Muscle layer of duodenum (tissue), 2 donors: ENCODE measurements around the gene BPIFB6.

Source experiments
- H3K27ac ChIP-seq: one replicate; pipeline ENCODE4 v1.7.0; 2013; ENCODE audit warnings: mild to moderate bottlenecking, low read length
- H3K27me3 ChIP-seq: one replicate; pipeline ENCODE4 v1.7.0; 2013; ENCODE audit warnings: low read depth, mild to moderate bottlenecking, control low read depth, low read length
- H3K36me3 ChIP-seq, 2 donors: one replicate each; pipeline ENCODE4 v1.7.0; 2013; ENCODE audit warnings: low read length in 2 of 2, control low read depth in 1 of 2, mild to moderate bottlenecking in 1 of 2; ENCODE audit not compliant: insufficient read depth in 2 of 2, control insufficient read depth in 1 of 2
- H3K4me1 ChIP-seq, 2 donors: one replicate each; pipeline ENCODE4 v1.7.0; 2013; ENCODE audit warnings: low read length in 2 of 2, mild to moderate bottlenecking in 2 of 2, control low read depth in 1 of 2, moderate library complexity in 1 of 2; ENCODE audit not compliant: insufficient read depth in 2 of 2, control insufficient read depth in 1 of 2
- H3K4me3 ChIP-seq, 2 donors: one replicate each; pipeline ENCODE4 v1.7.0; 2013; ENCODE audit warnings: low read length in 2 of 2, low read depth in 1 of 2, mild to moderate bottlenecking in 1 of 2
- H3K9me3 ChIP-seq, 2 donors: one replicate each; pipeline ENCODE4 v1.7.0; 2013; ENCODE audit warnings: low read length in 2 of 2, control low read depth in 1 of 2, mild to moderate bottlenecking in 1 of 2; ENCODE audit not compliant: control insufficient read depth in 1 of 2
- donor health status: healthy.

BPIFB6 gene

DNA sequence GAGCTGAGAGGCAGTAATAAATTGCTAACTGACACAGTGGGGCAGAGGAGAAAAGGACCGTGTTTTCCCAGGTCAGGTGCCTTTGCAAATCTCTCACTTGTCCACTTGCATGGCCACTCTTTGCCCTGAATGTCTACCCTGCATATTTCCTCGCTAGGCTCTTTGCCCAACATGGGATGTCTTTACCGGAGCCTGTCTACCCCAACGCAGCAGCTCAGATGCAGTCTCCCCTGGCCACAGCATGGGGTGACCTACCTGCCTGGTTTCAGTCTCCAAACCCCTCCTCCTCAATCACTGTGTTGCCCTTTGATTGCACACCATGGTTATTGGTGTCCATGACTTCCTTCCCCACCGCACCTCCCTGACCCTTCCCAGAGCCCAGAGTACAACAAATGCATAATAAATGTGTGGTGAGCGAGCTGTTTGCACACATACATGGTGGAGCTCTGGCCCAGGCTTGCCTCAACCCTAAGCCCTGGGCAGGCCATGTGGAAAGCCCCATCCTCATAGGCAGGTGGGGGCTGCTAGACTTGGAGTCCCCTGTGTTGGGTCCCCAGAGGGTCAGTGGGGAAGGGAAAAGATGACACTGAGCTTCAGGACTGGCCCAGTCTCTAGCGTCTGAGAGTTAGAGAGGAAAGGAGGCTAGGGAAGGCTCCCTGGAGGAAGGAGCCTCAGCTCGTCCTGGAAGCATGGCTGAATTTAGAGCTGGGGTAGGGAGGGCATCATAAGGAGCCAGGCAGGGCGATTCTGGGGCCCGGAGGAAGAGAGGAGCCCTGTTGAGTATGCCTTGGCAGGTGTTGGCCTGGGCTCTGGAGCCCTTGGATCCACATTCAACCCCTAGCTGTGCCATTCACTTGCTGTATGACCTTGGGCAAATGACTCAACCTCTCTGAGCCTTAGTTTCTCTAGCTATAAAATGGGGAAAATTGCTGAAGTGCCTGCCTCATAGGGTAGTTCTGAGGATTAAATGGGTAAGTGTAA, 4.4 kb upstream of the BPIFB6 start:
- Histone ChIP-seq H3K36me3 (no peaks in the 10 kb centered on the region), H3K4me1 (no peaks in the 10 kb centered on the region), H3K9me3 (no peaks in the 10 kb centered on the region), H3K4me3 (no peak overlapping the region), H3K27ac (no peak overlapping the region), H3K27me3 (no peaks in the 10 kb centered on the region)

DNA sequence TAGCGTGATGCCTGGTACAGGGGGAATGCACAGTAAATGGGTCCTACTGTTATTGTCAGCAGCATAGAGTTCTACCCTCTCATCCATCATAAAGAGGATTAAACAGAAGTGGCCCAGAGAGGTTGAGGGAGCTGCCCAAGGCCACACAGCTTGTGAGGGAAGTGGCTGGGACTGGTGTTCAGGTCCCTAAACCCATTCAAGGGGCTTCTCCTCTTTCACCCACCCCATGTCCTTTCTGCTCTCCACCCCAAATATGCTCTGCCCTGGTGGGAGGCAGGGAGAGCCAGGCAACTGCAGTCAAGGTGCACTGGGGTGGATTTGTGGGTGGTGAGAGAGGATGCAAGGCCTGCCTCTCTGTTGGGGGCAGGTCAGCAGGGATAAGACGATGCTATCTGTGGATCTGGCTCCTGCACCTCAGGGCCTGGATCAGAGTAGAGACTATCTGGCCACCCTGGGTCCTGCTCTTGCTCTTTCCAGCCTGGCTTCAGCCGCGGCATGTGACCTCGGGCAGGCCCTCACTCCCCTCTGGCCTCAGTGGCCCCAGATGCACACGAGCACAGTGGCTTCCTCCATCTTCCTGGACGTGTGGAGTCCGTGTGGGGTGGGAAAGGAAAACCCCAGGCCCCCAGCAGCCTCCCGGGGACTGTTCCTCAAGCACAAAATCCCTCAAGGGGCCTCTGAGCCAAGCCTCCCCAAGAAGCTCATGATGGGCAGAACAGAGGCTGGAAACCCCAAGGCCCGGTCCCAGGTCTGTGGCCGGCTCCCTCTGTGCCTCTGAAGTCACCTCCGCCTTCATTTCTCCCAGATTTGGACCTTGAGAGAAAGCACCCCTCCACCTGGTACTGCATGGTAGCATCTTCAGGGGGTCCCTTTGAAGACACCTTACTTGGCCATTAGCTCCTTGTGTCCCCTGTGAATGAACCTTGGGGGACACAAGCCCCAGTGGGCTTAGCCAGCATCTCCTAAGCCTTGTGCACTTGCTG, 3.4 kb upstream of the BPIFB6 start:
- Histone ChIP-seq H3K4me3 (no peak overlapping the region), H3K36me3 (no peaks in the 10 kb centered on the region), H3K27ac (no peak overlapping the region), H3K4me1 (no peaks in the 10 kb centered on the region), H3K27me3 (no peaks in the 10 kb centered on the region), H3K9me3 (peaks cover 0 to 4% of the 10 kb centered on the region in 2 donors)

DNA sequence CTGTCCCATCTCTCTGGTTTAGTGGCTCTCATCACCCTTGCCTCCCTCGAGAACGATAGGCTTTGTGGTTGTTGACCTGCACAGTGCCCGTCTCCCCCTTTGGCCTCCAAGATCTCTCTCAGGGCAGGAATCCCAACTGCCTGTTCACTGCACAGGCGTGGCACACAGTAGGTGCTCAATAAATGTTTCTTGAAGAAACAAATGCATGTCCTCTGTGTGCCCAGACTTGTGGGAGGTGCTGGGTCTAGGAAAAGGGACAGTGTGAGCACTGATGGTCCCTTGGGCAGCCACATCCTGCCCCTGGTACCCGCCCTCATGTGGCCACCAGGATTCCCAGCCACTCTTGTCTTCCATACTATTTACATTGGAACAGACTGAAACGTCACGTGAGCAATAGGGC, 2.6 kb upstream of the BPIFB6 start:
- Histone ChIP-seq H3K9me3 (peaks cover 0 to 8% of the 10 kb centered on the region in 2 donors), H3K4me1 (no peaks in the 10 kb centered on the region), H3K27me3 (no peaks in the 10 kb centered on the region), H3K36me3 (no peaks in the 10 kb centered on the region), H3K27ac (no peak overlapping the region), H3K4me3 (no peak overlapping the region)

DNA sequence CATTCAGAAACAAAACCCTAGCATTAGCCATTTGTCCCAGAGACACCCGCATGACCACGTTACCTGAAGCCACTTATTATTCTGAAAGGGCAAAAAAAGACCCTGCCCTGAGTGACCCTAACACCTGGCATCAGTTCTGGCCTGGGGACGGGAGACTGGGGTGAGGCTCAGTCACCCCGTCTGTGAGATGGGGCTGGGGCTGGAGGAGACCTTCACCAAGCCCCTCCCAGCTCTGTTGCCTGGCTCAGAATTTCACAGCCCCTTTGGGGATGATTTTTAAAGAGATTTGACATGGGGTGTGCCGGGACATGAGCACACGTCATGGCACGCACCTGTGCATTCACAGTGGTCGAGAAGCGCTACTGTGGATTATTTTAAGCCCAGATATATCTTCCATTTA, 1.4 kb upstream of the BPIFB6 start:
- H3K9me3 ChIP-seq, result peaks cover 0 to 8% of the 10 kb centered on the region in 2 donors
- H3K4me1 ChIP-seq, result no peaks in the 10 kb centered on the region
- H3K4me3 ChIP-seq, result no peak overlapping the region
- H3K27me3 ChIP-seq, result no peaks in the 10 kb centered on the region
- no peaks in the 10 kb centered on the region for H3K36me3 ChIP-seq
- no peak overlapping the region for H3K27ac ChIP-seq

DNA sequence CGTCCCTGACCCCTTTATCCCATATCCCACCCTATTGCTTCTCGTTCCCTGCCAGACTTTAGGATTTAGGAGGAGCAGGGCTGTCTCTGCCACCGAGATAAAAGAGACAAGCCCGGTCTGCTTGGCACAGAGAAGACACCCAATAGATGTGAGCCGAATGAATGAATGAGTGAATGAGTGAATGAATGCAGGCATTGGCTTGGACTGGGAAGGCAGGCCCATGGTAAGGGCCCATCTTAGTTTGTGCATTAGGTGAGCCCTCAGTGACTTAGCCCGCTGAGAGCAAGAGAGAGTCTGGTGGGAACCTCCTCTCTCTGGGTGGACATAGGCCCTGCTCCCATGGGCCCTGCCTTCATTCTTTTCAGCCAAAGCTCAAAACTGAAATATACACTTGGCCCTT, 879 bp upstream of the BPIFB6 start:
- H3K27ac ChIP-seq, result no peak overlapping the region
- peaks cover 0 to 8% of the 10 kb centered on the region in 2 donors for H3K9me3 ChIP-seq
- H3K4me3 ChIP-seq, result no peak overlapping the region
- H3K36me3 ChIP-seq, result no peaks in the 10 kb centered on the region
- H3K27me3 ChIP-seq, result no peaks in the 10 kb centered on the region
- no peaks in the 10 kb centered on the region for H3K4me1 ChIP-seq

DNA sequence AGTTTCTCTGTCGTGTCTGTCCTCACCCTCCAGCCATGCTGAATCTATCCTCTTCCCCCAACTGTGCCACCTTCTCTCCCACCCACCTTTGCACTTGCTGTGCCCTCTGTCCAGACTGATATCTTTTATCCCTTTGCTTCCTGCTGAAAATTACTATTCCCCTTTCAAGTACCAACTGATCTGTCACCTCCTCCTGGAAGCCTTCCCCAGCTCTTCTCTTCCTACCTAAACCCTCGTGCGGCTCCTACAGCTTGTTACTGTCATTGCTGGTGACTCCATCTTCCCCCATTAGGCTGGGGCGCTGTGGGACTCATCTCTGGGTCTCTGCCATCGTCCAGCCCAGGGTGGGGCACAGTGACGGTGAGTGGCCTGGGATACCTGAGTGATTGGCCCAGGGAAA, 1.1 kb downstream of the BPIFB6 start:
- Histone ChIP-seq H3K27me3 (no peaks in the 10 kb centered on the region), H3K27ac (no peak overlapping the region), H3K9me3 (peaks cover 0 to 8% of the 10 kb centered on the region in 2 donors), H3K4me1 (no peaks in the 10 kb centered on the region), H3K36me3 (no peaks in the 10 kb centered on the region), H3K4me3 (no peak overlapping the region)

DNA sequence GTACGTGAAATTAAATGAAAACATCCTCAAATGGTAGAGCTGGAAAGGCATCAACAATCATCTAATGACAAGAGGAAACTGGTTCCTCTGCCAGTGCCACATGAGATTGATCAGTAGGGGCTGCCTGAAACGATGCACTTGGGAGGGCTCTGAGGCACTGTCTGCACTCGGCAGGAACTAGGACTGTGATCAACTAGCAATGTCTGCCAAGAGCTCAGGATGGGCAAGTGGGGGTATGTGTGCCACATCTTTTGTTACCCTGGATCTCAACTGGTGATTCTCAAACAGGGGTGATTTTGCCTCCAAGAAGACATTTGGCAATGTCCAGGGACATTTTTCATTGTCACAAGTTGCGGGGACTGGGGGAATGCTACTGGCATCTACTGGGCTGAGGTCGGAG, 1.9 kb downstream of the BPIFB6 start:
- Histone ChIP-seq H3K27ac (no peak overlapping the region), H3K27me3 (no peaks in the 10 kb centered on the region), H3K4me1 (no peaks in the 10 kb centered on the region), H3K4me3 (no peak overlapping the region), H3K36me3 (no peaks in the 10 kb centered on the region), H3K9me3 (peaks cover 0 to 8% of the 10 kb centered on the region in 2 donors)

DNA sequence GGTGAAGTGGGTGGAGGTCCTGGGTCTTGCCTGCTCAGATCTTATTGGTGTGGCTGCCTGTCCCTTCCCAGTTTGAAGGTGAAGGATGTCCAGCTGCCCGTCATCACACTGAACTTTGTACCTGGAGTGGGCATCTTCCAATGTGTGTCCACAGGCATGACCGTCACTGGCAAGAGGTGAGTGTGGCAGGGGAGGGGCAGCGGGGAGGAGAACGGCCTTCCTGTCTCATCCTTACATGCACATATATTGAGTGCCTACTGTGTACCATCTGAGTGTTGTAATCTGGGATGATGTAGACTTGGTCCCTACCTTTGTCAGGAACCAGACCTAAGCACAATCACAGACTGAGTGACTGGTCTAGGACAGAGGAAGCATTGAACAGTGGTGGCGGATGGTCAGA, 2.7 kb downstream of the BPIFB6 start:
- no peaks in the 10 kb centered on the region for H3K27me3 ChIP-seq
- peaks cover 0 to 8% of the 10 kb centered on the region in 2 donors for H3K9me3 ChIP-seq
- no peak overlapping the region for H3K27ac ChIP-seq
- H3K4me3 ChIP-seq, result no peak overlapping the region
- no peaks in the 10 kb centered on the region for H3K36me3 ChIP-seq
- H3K4me1 ChIP-seq, result no peaks in the 10 kb centered on the region

DNA sequence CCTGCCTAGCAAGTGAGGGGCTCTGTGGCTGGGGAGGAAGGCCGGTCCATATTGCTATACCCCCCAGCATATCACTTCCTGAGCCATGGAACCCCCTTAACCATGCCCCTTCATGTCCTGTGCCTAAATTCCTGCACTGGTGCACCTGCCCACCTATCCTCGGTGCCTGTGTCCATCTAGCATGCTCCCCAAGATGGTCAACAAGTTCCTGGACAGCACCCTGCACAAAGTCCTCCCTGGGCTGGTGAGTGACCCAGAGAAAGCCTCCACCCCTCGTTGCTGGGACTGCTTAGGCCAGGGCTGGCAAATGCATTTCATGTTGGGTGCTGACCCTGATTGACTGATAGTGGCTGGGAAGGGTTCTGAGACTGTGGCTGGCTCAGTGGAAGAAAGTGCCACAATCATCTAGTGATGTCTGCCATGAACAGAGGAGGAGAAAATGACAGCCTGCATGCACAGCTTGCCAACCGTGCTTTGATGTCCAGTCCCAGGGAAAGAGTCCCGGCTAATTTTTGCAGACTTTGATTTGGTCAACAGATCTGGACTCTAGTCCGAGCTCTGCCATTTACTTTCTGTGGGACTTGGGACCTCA, 3.5 kb downstream of the BPIFB6 start:
- no peaks in the 10 kb centered on the region for H3K4me1 ChIP-seq

DNA sequence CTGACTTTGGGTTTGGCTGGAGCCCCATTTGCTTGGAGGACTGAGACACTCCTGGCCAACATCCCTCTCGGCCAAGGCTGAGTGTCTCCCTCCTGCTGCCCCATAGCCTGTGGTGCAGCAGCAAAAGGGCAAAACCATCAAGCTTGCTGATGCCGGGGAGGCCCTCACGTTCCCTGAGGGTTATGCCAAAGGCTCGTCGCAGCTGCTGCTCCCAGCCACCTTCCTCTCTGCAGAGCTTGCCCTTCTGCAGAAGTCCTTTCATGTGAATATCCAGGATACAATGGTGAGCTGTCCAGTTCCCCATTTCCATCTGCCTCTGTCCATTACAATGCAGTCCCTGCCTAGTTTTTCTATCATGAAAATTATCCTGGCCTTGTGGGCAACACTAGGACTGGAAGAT, 6.0 kb downstream of the BPIFB6 start:
- no peak overlapping the region for H3K4me3 ChIP-seq
- H3K9me3 ChIP-seq, result peaks cover 0 to 8% of the 10 kb centered on the region in 2 donors
- H3K27me3 ChIP-seq, result no peaks in the 10 kb centered on the region
- H3K27ac ChIP-seq, result no peak overlapping the region
- H3K36me3 ChIP-seq, result no peaks in the 10 kb centered on the region
- H3K4me1 ChIP-seq, result no peaks in the 10 kb centered on the region

More for the DNA sequence above, 3.5 kb downstream of the BPIFB6 start:
- no peak overlapping the region for H3K4me3 ChIP-seq
- H3K9me3 ChIP-seq, result peaks cover 0 to 8% of the 10 kb centered on the region in 2 donors
- no peaks in the 10 kb centered on the region for H3K27me3 ChIP-seq
- no peak overlapping the region for H3K27ac ChIP-seq
- no peaks in the 10 kb centered on the region for H3K36me3 ChIP-seq

DNA sequence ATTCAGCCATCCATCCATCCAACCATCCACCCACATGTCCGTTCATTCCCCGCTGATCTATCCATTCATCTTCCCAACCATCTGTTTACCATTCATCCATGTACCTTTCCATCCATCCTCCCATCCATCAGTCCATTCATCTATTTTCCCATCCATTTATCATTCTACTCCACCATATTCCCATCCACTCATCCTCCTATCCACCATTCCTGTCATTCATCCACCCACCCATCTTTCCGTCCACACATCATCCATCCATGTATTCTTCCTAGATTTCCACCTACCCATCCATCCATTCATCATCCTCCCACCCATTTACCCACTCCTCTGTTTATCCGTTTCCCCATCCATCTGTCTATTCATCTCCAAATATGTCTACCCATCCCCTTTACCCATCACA, 6.8 kb downstream of the BPIFB6 start:
- Histone ChIP-seq H3K27me3 (no peaks in the 10 kb centered on the region), H3K9me3 (peaks cover 0 to 2% of the 10 kb centered on the region in 2 donors), H3K4me1 (no peaks in the 10 kb centered on the region), H3K4me3 (no peak overlapping the region), H3K27ac (no peak overlapping the region), H3K36me3 (no peaks in the 10 kb centered on the region)
